Measurements from ENCODE around the gene NPFFR1. TPM values are rescaled to one million over a fixed set of nuclear protein-coding genes. Genes with fewer than 3 reads are reported as not detected.

NPFFR1 gene
- total RNA-seq, 2 donors from 2014 or later: 0.02 TPM; not detected in 1

GRCh38 chr10:70298393-70298792 lies 14.6 kb upstream of the NPFFR1 start:
- Mint-ChIP-seq H3K36me3 (ENCODE audit: low read depth) (no peaks in the 10 kb centered on the region), H3K27me3 (ENCODE audit: insufficient read depth) (no peaks in the 10 kb centered on the region), H3K9me3 (no peaks in the 10 kb centered on the region), H3K4me1 (peaks cover 2% of the 10 kb centered on the region), H3K27ac (no peak overlapping the region), H3K4me3 (no peak overlapping the region)
- TF ChIP-seq CTCF (conservative IDR thresholded peaks at IDR 0.05): no peak
- Histone ChIP-seq H3K4me1 (ENCODE audit: control insufficient read depth, insufficient read depth, low read length) (no peaks in the 10 kb centered on the region), H3K27ac (ENCODE audit: low read depth, low read length) (no peak overlapping the region), H3K36me3 (ENCODE audit: control insufficient read depth, insufficient read depth, low read length) (no peaks in the 10 kb centered on the region), H3K9me3 (ENCODE audit: control insufficient read depth, low read length) (no peaks in the 10 kb centered on the region), H3K9ac (ENCODE audit: extremely low read depth, low read length, poor library complexity, severe bottlenecking) (no peak overlapping the region), H3K4me3 (ENCODE audit: low read length) (no peak overlapping the region), H3K27me3 (ENCODE audit: control insufficient read depth, insufficient read depth, low read length, poor library complexity, severe bottlenecking) (no peaks in the 10 kb centered on the region)
- WGBS, 2 experiments (ENCODE audit: insufficient coverage in 1 of 2, insufficient read length in 1 of 2): 79 to 82% methylated on average over 3 to 5 of the region's 5 CpGs
- DNase-seq: no peak

GRCh38 chr10:70297224-70297623 lies 13.4 kb upstream of the NPFFR1 start:
- H3K36me3 ChIP-seq (ENCODE audit: control insufficient read depth, insufficient read depth, low read length): no peaks in the 10 kb centered on the region
- Mint-ChIP-seq H3K4me1 (peaks cover 6% of the 10 kb centered on the region), H3K4me3 (no peak overlapping the region), H3K36me3 (ENCODE audit: low read depth) (no peaks in the 10 kb centered on the region), H3K27ac (no peak overlapping the region), H3K27me3 (ENCODE audit: insufficient read depth) (no peaks in the 10 kb centered on the region), H3K9me3 (no peaks in the 10 kb centered on the region)
- H3K9ac ChIP-seq (ENCODE audit: extremely low read depth, low read length, poor library complexity, severe bottlenecking): no peak overlapping the region
- no peak overlapping the region for H3K4me3 ChIP-seq (ENCODE audit: low read length)
- no peaks in the 10 kb centered on the region for H3K4me1 ChIP-seq (ENCODE audit: control insufficient read depth, insufficient read depth, low read length)
- 52 to 68% methylated on average over 3 to 5 of the region's 5 CpGs for WGBS, 2 experiments (ENCODE audit: insufficient coverage in 1 of 2, insufficient read length in 1 of 2)
- no peak overlapping the region for H3K27ac ChIP-seq (ENCODE audit: low read depth, low read length)
- no peaks in the 10 kb centered on the region for H3K9me3 ChIP-seq (ENCODE audit: control insufficient read depth, low read length)
- TF ChIP-seq CTCF (conservative IDR thresholded peaks at IDR 0.05): no peak
- H3K27me3 ChIP-seq (ENCODE audit: control insufficient read depth, insufficient read depth, low read length, poor library complexity, severe bottlenecking): no peaks in the 10 kb centered on the region
- DNase-seq: no peak

- Mint-ChIP-seq H3K4me3 (no peak overlapping the region), H3K27ac (no peak overlapping the region), H3K36me3 (ENCODE audit: low read depth) (no peaks in the 10 kb centered on the region), H3K9me3 (no peaks in the 10 kb centered on the region), H3K4me1 (peaks cover 6% of the 10 kb centered on the region), H3K27me3 (ENCODE audit: insufficient read depth) (peaks cover 6% of the 10 kb centered on the region)
- no peak for DNase-seq
- Histone ChIP-seq H3K36me3 (ENCODE audit: control insufficient read depth, insufficient read depth, low read length) (no peaks in the 10 kb centered on the region), H3K4me3 (ENCODE audit: low read length) (no peak overlapping the region), H3K9me3 (ENCODE audit: control insufficient read depth, low read length) (no peaks in the 10 kb centered on the region), H3K4me1 (ENCODE audit: control insufficient read depth, insufficient read depth, low read length) (no peaks in the 10 kb centered on the region), H3K9ac (ENCODE audit: extremely low read depth, low read length, poor library complexity, severe bottlenecking) (no peak overlapping the region), H3K27me3 (ENCODE audit: control insufficient read depth, insufficient read depth, low read length, poor library complexity, severe bottlenecking) (no peaks in the 10 kb centered on the region), H3K27ac (ENCODE audit: low read depth, low read length) (no peak overlapping the region)
- no peak for TF ChIP-seq CTCF (conservative IDR thresholded peaks at IDR 0.05)
- WGBS, 2 experiments (ENCODE audit: insufficient coverage in 1 of 2, insufficient read length in 1 of 2): 78 to 92% methylated on average over 3 to 12 of the region's 12 CpGs
Observed at GRCh38 chr10:70296406-70296899, 12.6 kb upstream of the NPFFR1 start.
